H9 (cell line): ENCODE data around the gene ELAC2. TPM values are rescaled to one million over a fixed set of nuclear protein-coding genes. Genes with fewer than 3 reads are reported as not detected.

Experiments
- DNase-seq: peaks from one replicate; pipeline ENCODE4 v3.0.0-alpha.2; 2017
- H2AFZ ChIP-seq: one replicate; pipeline ENCODE4 v1.6.1; 2013; ENCODE audit warnings: mild to moderate bottlenecking, low read length, control low read depth, moderate library complexity
- H2AK5ac ChIP-seq: 2 replicates; pipeline ENCODE4 v1.6.1; 2013; ENCODE audit warnings: low read length, control low read depth, mixed read lengths; ENCODE audit not compliant: insufficient read length
- H2BK120ac ChIP-seq: one replicate; pipeline ENCODE4 v1.6.1; 2013; ENCODE audit warnings: low read depth, mild to moderate bottlenecking, low read length, control low read depth, inconsistent platforms; ENCODE audit not compliant: poor library complexity, severe bottlenecking
- H2BK12ac ChIP-seq: 2 replicates; pipeline ENCODE4 v1.6.1; 2013; ENCODE audit warnings: low read length, control low read depth, mixed read lengths, low read depth; ENCODE audit not compliant: insufficient read length
- H2BK15ac ChIP-seq: 2 replicates; pipeline ENCODE4 v1.6.1; 2013; ENCODE audit warnings: low read depth, low read length, control low read depth
- H2BK20ac ChIP-seq: one replicate; pipeline ENCODE4 v1.6.1; 2013; ENCODE audit warnings: low read depth, mild to moderate bottlenecking, low read length, control low read depth, inconsistent platforms; ENCODE audit not compliant: poor library complexity, severe bottlenecking
- H2BK5ac ChIP-seq: 2 replicates; pipeline ENCODE4 v1.6.1; 2013; ENCODE audit warnings: low read length, control low read depth, mixed read lengths; ENCODE audit not compliant: insufficient read length
- H3K14ac ChIP-seq: 2 replicates; pipeline ENCODE4 v1.6.1; 2013; ENCODE audit warnings: low read length, control low read depth; ENCODE audit not compliant: insufficient read depth
- H3K18ac ChIP-seq: 2 replicates; pipeline ENCODE4 v1.6.1; 2013; ENCODE audit warnings: low read depth, mild to moderate bottlenecking, mixed read lengths, low read length, control low read depth; ENCODE audit not compliant: insufficient read length
- H3K23ac ChIP-seq: 2 replicates; pipeline ENCODE4 v1.6.1; 2013; ENCODE audit warnings: low read length, control low read depth, mixed read lengths, low read depth; ENCODE audit not compliant: insufficient read length
- H3K23me2 ChIP-seq: 2 replicates; pipeline ENCODE4 v1.6.1; 2013; ENCODE audit warnings: low read depth, mild to moderate bottlenecking, mixed read lengths, low read length, control low read depth; ENCODE audit not compliant: insufficient read length, poor library complexity, severe bottlenecking
- H3K27ac ChIP-seq: 2 replicates; pipeline ENCODE4 v1.5.1; 2013; ENCODE audit warnings: low read length, control low read depth, mixed read lengths, low read depth; ENCODE audit not compliant: insufficient read length
- H3K27me3 ChIP-seq: 2 replicates; pipeline ENCODE4 v1.6.1; 2013; ENCODE audit warnings: low read length, control low read depth, inconsistent platforms; ENCODE audit not compliant: insufficient read depth
- H3K4ac ChIP-seq: 2 replicates; pipeline ENCODE4 v1.6.1; 2013; ENCODE audit warnings: low read depth, mild to moderate bottlenecking, control low read depth, inconsistent platforms, low read length, moderate library complexity
- H3K4me1 ChIP-seq: 2 replicates; pipeline ENCODE4 v1.6.1; 2013; ENCODE audit warnings: low read length, control low read depth, inconsistent platforms; ENCODE audit not compliant: insufficient read depth
- H3K4me2 ChIP-seq: 2 replicates; pipeline ENCODE4 v1.6.1; 2013; ENCODE audit warnings: low read length, control low read depth, mixed read lengths; ENCODE audit not compliant: insufficient read length, insufficient read depth
- H3K56ac ChIP-seq: 2 replicates; pipeline ENCODE4 v1.6.1; 2013; ENCODE audit warnings: low read depth, mild to moderate bottlenecking, mixed read lengths, low read length, control low read depth; ENCODE audit not compliant: insufficient read length
- H3K79me1 ChIP-seq: 2 replicates; pipeline ENCODE4 v1.6.1; 2013; ENCODE audit warnings: low read depth, mild to moderate bottlenecking, moderate library complexity, low read length, control low read depth, inconsistent platforms; ENCODE audit not compliant: insufficient read depth, poor library complexity, severe bottlenecking
- H3K79me2 ChIP-seq: 2 replicates; pipeline ENCODE4 v1.6.1; 2013; ENCODE audit warnings: low read length, control low read depth, inconsistent platforms; ENCODE audit not compliant: insufficient read depth
- H3K9ac ChIP-seq: 2 replicates; pipeline ENCODE4 v1.6.1; 2013; ENCODE audit warnings: low read length, control low read depth, mixed read lengths; ENCODE audit not compliant: insufficient read length; ENCODE audit errors: extremely low read depth
- H3K9me3 ChIP-seq: one replicate; pipeline ENCODE4 v1.6.1; 2013; ENCODE audit warnings: low read depth, low read length, inconsistent platforms; ENCODE audit not compliant: control insufficient read depth
- H3T11ph ChIP-seq: one replicate; pipeline ENCODE4 v1.6.1; 2013; ENCODE audit warnings: mild to moderate bottlenecking, low read length, control low read depth, inconsistent platforms
- H4K20me1 ChIP-seq: one replicate; pipeline ENCODE4 v1.6.1; 2013; ENCODE audit not compliant: control insufficient read depth, insufficient read length, insufficient read depth
- H4K5ac ChIP-seq: 2 replicates; pipeline ENCODE4 v1.6.1; 2013; ENCODE audit warnings: low read depth, mild to moderate bottlenecking, mixed read lengths, low read length, control low read depth; ENCODE audit not compliant: insufficient read length
- H4K8ac ChIP-seq: replicated peaks from 2 replicates; pipeline ENCODE4 v1.6.1; 2013; ENCODE audit warnings: low read length, control low read depth, mixed read lengths, low read depth; ENCODE audit not compliant: insufficient read length
- H4K91ac ChIP-seq: 2 replicates; pipeline ENCODE4 v1.6.1; 2013; ENCODE audit warnings: low read depth, mild to moderate bottlenecking, moderate library complexity, mixed read lengths, low read length, control low read depth; ENCODE audit not compliant: insufficient read length
- H3K27ac Mint-ChIP-seq, 3 experiments: 2 replicates in 2 of 3; 3 replicates in 1 of 3; pipeline ENCODE4 v1.8.0; 2020 to 2021; ENCODE audit warnings: mixed read lengths in 3 of 3, mild to moderate bottlenecking in 1 of 3, moderate library complexity in 1 of 3
- H3K27me3 Mint-ChIP-seq: 2 replicates; pipeline ENCODE4 v1.8.0; 2021; ENCODE audit warnings: low read depth, mild to moderate bottlenecking, moderate library complexity, mixed read lengths
- H3K36me3 Mint-ChIP-seq, 3 experiments: 2 replicates in 2 of 3; 3 replicates in 1 of 3; pipeline ENCODE4 v1.8.0; 2020 to 2021; ENCODE audit warnings: low read depth in 3 of 3, mixed read lengths in 3 of 3; ENCODE audit not compliant: insufficient read depth in 1 of 3
- H3K4me1 Mint-ChIP-seq, 2 experiments: 2 replicates each; pipeline ENCODE4 v1.8.0; 2020; ENCODE audit warnings: mixed read lengths in 2 of 2
- H3K4me3 Mint-ChIP-seq, 2 experiments: 2 replicates in 1 of 2; 3 replicates in 1 of 2; pipeline ENCODE4 v1.8.0; 2020 to 2021; ENCODE audit warnings: mild to moderate bottlenecking in 2 of 2, mixed read lengths in 2 of 2, moderate library complexity in 1 of 2
- H3K9me3 Mint-ChIP-seq, 2 experiments: 2 replicates in 1 of 2; 3 replicates in 1 of 2; pipeline ENCODE4 v1.8.0; 2020; ENCODE audit warnings: mild to moderate bottlenecking in 2 of 2, mixed read lengths in 2 of 2, moderate library complexity in 1 of 2
- CTCF ChIP-seq: fragments of 200-600 bp; sonication (generic); conservative IDR thresholded peaks from 3 replicates; pipeline ENCODE4 v1.8.0; 2021; ENCODE audit warnings: antibody characterized with exemption, mild to moderate bottlenecking
- WGBS: extraction: QIAGEN DNeasy Blood & Tissue Kit; methylation state at CpG from one replicate; pipeline ENCODE4 v1.1.7; 2013; ENCODE audit warnings: missing lambda C conversion rate, low lambda C conversion rate, mixed read lengths; ENCODE audit not compliant: insufficient read length; ENCODE audit errors: extremely low coverage; 5-methylcytosine and 5-hydroxymethylcytosine counted together
- total RNA-seq: library from RNA; stranded (reverse); gene quantifications from 2 replicates; pipeline ENCODE4 v1.2.1, GENCODE V29; 2021

The ELAC2 gene
- total RNA-seq, 1 experiment from 2014 or later: 90.7 TPM

- Histone ChIP-seq H2AFZ (no peak overlapping the region), H3K27ac (no peak overlapping the region), H4K91ac (no peak overlapping the region), H3K79me1 (no peaks in the 10 kb centered on the region), H4K20me1 (no peaks in the 10 kb centered on the region), H3K4me2 (no peak overlapping the region), H2BK12ac (no peak overlapping the region), H4K5ac (no peak overlapping the region), H2AK5ac (no peak overlapping the region), H2BK120ac (no peak overlapping the region), H2BK5ac (no peak overlapping the region), H3K4me1 (no peaks in the 10 kb centered on the region), H3K23ac (no peak overlapping the region), H2BK15ac (no peak overlapping the region), H3K4ac (no peak overlapping the region), H3K9ac (no peak overlapping the region), H3K9me3 (no peaks in the 10 kb centered on the region), H2BK20ac (no peak overlapping the region), H3K56ac (no peak overlapping the region), H3K79me2 (no peaks in the 10 kb centered on the region), H3K14ac (no peak overlapping the region), H3K18ac (no peak overlapping the region), H3K27me3 (no peaks in the 10 kb centered on the region), H4K8ac (no peak overlapping the region), H3K23me2 (no peaks in the 10 kb centered on the region), H3T11ph (no peak overlapping the region)
- no peak for TF ChIP-seq CTCF
- H3K4me1 Mint-ChIP-seq: no peaks in the 10 kb centered on the region
- H3K4me3 Mint-ChIP-seq: no peak overlapping the region
- no peak overlapping the region for H3K27ac Mint-ChIP-seq
- no CpG with 5 or more reads among the region's 8 CpGs for WGBS
- peaks cover 33 to 75% (median 66%) of the 10 kb centered on the region in 3 experiments; a peak in 6 of 7 replicates for H3K36me3 Mint-ChIP-seq
- H3K9me3 Mint-ChIP-seq: no peaks in the 10 kb centered on the region
- no peak for DNase-seq
- no peaks in the 10 kb centered on the region for H3K27me3 Mint-ChIP-seq
Observed at GRCh38 chr17:13000561-13000960, 17.3 kb downstream of the ELAC2 start.
